A549 (cell line): ENCODE results near the gene TSPAN14.

Source experiments
- EP300 ChIP-seq, 2 experiments: fragments of >200 bp; sonication (Bioruptor Twin); formaldehyde crosslinking; IDR thresholded peaks; 2 replicates in 1 of 2; 3 replicates in 1 of 2; pipeline ENCODE4 v1.6.1; 2016 to 2017
- ESRRA ChIP-seq: fragments of 150-350 bp; IDR thresholded peaks from 2 replicates; pipeline ENCODE4 v1.6.1; 2014; ENCODE audit warnings: mild to moderate bottlenecking, low read length, borderline replicate concordance
- HDAC2 ChIP-seq: fragments of 200-600 bp; sonication (generic); IDR thresholded peaks from 2 replicates; pipeline ENCODE4 v1.6.1; 2016
- NFE2L2 ChIP-seq: fragments of 150-350 bp; conservative IDR thresholded peaks from 2 replicates; pipeline ENCODE4 v1.6.1; 2014; ENCODE audit warnings: low read length
- RAD21 ChIP-seq, 2 experiments: fragments of >200 bp in 1 of 2; sonication (Bioruptor Twin) in 1 of 2; formaldehyde crosslinking in 1 of 2; IDR thresholded peaks in 1 of 2; conservative IDR thresholded peaks in 1 of 2; 2 replicates in 1 of 2; 3 replicates in 1 of 2; pipeline ENCODE4 v1.6.1; 2012 to 2018; ENCODE audit warnings: inconsistent platforms in 1 of 2
- SMC3 ChIP-seq: fragments of >200 bp; sonication (Bioruptor Twin); formaldehyde crosslinking; IDR thresholded peaks from 3 replicates; pipeline ENCODE4 v1.6.1; 2018; ENCODE audit warnings: inconsistent platforms
- TF ChIP-seq, protein P1 (sequence below): fragments of >200 bp; sonication (Bioruptor Twin); formaldehyde crosslinking; IDR thresholded peaks from 3 replicates; pipeline ENCODE4 v1.5.1; 2016
- TF ChIP-seq, protein P2 (sequence below): fragments of 200-600 bp; sonication (generic); IDR thresholded peaks from 2 replicates; pipeline ENCODE4 v1.6.1; 2016; ENCODE audit warnings: antibody characterized with exemption, mild to moderate bottlenecking, moderate library complexity

DNA sequence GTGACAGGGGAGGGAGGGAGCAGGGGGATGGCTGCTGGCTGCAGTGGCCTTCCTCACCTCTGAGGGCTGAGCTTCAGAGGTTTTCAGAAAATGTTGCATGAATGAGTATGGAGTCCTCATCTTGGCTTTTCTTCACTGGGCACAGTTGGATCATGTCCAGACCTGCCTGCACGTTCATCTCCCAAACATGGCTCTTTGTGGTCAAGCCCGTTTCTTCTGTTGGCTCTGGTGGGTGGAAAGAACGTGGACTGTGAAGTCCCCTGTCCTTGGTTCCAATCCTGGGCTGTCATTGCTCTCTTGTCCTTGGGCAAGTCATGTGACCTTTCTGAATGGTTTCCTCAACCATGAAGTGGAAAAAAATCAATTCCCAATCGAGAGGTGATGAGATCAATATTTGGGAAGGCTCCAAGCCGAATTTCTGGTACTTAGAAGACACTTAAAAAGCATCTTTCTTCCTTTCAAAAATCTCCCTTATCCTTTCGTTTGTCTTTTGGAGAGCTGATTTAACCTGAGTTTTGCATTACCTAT is 34.5 kb downstream of the TSPAN14 start:
- no peak for TF ChIP-seq EP300 (IDR thresholded peaks at IDR 0.05)
- no peak for TF ChIP-seq SMC3
- TF ChIP-seq, protein P1, sequence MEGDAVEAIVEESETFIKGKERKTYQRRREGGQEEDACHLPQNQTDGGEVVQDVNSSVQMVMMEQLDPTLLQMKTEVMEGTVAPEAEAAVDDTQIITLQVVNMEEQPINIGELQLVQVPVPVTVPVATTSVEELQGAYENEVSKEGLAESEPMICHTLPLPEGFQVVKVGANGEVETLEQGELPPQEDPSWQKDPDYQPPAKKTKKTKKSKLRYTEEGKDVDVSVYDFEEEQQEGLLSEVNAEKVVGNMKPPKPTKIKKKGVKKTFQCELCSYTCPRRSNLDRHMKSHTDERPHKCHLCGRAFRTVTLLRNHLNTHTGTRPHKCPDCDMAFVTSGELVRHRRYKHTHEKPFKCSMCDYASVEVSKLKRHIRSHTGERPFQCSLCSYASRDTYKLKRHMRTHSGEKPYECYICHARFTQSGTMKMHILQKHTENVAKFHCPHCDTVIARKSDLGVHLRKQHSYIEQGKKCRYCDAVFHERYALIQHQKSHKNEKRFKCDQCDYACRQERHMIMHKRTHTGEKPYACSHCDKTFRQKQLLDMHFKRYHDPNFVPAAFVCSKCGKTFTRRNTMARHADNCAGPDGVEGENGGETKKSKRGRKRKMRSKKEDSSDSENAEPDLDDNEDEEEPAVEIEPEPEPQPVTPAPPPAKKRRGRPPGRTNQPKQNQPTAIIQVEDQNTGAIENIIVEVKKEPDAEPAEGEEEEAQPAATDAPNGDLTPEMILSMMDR, result no peak
- TF ChIP-seq HDAC2, result no peak
- no peak for TF ChIP-seq ESRRA
- no peak for TF ChIP-seq RAD21 (conservative IDR thresholded peaks at IDR 0.05 in 1 of 2, IDR thresholded peaks at IDR 0.05 in 1 of 2)
- TF ChIP-seq NFE2L2, result no peak
- TF ChIP-seq, protein P2, sequence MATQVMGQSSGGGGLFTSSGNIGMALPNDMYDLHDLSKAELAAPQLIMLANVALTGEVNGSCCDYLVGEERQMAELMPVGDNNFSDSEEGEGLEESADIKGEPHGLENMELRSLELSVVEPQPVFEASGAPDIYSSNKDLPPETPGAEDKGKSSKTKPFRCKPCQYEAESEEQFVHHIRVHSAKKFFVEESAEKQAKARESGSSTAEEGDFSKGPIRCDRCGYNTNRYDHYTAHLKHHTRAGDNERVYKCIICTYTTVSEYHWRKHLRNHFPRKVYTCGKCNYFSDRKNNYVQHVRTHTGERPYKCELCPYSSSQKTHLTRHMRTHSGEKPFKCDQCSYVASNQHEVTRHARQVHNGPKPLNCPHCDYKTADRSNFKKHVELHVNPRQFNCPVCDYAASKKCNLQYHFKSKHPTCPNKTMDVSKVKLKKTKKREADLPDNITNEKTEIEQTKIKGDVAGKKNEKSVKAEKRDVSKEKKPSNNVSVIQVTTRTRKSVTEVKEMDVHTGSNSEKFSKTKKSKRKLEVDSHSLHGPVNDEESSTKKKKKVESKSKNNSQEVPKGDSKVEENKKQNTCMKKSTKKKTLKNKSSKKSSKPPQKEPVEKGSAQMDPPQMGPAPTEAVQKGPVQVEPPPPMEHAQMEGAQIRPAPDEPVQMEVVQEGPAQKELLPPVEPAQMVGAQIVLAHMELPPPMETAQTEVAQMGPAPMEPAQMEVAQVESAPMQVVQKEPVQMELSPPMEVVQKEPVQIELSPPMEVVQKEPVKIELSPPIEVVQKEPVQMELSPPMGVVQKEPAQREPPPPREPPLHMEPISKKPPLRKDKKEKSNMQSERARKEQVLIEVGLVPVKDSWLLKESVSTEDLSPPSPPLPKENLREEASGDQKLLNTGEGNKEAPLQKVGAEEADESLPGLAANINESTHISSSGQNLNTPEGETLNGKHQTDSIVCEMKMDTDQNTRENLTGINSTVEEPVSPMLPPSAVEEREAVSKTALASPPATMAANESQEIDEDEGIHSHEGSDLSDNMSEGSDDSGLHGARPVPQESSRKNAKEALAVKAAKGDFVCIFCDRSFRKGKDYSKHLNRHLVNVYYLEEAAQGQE, result no peak
